ENCODE measurements around the gene ARFGEF3. TPM values are rescaled to one million over a fixed set of nuclear protein-coding genes. Genes with fewer than 3 reads are reported as not detected.

Gene ARFGEF3
- total and polyA plus RNA-seq, 4 donors: 0.06 to 0.33 (median 0.16) TPM

DNA sequence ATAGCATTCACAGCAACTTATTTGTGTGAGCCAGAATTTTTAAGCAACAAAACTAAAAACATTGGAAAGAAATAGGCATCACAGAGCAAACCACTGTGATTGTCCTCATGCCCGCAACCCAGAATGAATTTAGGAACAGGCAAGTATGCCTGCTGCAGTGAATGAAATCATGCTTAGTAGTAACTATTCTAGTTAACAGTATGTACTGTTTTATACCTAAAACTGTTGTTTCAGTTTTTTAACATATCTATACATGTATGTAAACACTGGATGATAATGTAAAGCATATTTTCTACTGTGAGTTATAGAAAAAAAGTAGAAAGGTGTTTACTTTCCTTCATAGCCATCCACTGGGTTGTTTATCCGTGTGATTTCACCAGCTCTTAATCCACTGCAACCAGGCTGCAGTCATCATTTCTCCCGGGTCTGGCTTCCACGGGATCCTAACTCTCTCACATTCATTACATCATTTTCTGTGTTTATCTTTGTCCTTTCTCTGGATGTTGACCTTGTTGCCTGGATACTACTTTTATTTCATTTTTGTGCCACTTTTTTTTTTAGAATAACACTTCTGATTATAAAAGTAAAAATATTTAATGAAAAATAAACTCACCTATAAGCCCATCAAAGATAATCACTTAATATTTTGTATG lies 3.6 kb upstream of the ARFGEF3 start:
- no peak for TF ChIP-seq HNF4G (IDR thresholded peaks at IDR 0.05)
- Histone ChIP-seq H3K27me3 (ENCODE audit: control insufficient read depth in 4 of 4, insufficient read depth in 4 of 4, low read length in 3 of 4) (peaks cover 0 to 13% (median 3%) of the 10 kb centered on the region in 4 donors), H3K4me1 (ENCODE audit: control insufficient read depth in 4 of 4, insufficient read depth in 4 of 4, low read length in 3 of 4) (peaks cover 4 to 15% (median 11%) of the 10 kb centered on the region in 4 donors), H3K27ac (ENCODE audit: low read depth in 1 of 2, low read length in 2 of 2) (no peak overlapping the region), H3K9ac (ENCODE audit: low read depth in 1 of 2, low read length in 2 of 2) (no peak overlapping the region), H3K9me3 (ENCODE audit: control insufficient read depth in 4 of 4, low read length in 3 of 4) (peaks cover 0 to 4% (median 0%) of the 10 kb centered on the region in 4 donors), H3K36me3 (ENCODE audit: control insufficient read depth in 4 of 4, insufficient read depth in 3 of 4, low read depth in 1 of 4, low read length in 3 of 4) (no peaks in the 10 kb centered on the region), H3K4me3 (ENCODE audit: low read depth in 1 of 3, low read length in 3 of 3) (no peak overlapping the region)
- no peak for DNase-seq (ENCODE audit: low spot score)
- 42% methylated on average over 4 of the region's 4 CpGs for WGBS

DNA sequence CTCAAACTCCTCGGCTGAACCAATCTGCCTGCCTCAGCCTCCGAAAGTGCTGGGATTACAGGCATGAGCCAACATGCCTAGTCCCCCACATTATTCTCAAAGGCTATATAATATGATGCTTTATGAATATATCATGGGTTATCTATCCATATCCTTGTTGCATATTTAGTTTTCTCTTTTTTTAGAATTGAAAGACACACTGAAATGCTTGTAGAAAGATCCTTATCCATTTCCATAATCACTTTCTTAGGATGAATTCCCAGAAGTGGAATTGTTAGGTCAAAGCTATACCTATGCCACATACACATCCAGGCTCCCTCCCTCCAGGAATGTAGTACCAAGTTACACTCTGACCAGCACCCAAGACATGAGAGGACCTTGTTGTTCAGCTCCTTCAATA lies 2.5 kb upstream of the ARFGEF3 start:
- WGBS: 90% methylated on average over 2 of the region's 2 CpGs
- Histone ChIP-seq H3K27ac (ENCODE audit: low read depth in 1 of 2, low read length in 2 of 2) (no peak overlapping the region), H3K27me3 (ENCODE audit: control insufficient read depth in 4 of 4, insufficient read depth in 4 of 4, low read length in 3 of 4) (peaks cover 2 to 13% (median 4%) of the 10 kb centered on the region in 4 donors), H3K9ac (ENCODE audit: low read depth in 1 of 2, low read length in 2 of 2) (no peak overlapping the region), H3K9me3 (ENCODE audit: control insufficient read depth in 4 of 4, low read length in 3 of 4) (no peaks in the 10 kb centered on the region), H3K4me1 (ENCODE audit: control insufficient read depth in 4 of 4, insufficient read depth in 4 of 4, low read length in 3 of 4) (peaks cover 4 to 15% (median 11%) of the 10 kb centered on the region in 4 donors), H3K36me3 (ENCODE audit: control insufficient read depth in 4 of 4, insufficient read depth in 3 of 4, low read depth in 1 of 4, low read length in 3 of 4) (no peaks in the 10 kb centered on the region), H3K4me3 (ENCODE audit: low read depth in 1 of 3, low read length in 3 of 3) (no peak overlapping the region)
- no peak for DNase-seq (ENCODE audit: low spot score)
- TF ChIP-seq, protein P1, sequence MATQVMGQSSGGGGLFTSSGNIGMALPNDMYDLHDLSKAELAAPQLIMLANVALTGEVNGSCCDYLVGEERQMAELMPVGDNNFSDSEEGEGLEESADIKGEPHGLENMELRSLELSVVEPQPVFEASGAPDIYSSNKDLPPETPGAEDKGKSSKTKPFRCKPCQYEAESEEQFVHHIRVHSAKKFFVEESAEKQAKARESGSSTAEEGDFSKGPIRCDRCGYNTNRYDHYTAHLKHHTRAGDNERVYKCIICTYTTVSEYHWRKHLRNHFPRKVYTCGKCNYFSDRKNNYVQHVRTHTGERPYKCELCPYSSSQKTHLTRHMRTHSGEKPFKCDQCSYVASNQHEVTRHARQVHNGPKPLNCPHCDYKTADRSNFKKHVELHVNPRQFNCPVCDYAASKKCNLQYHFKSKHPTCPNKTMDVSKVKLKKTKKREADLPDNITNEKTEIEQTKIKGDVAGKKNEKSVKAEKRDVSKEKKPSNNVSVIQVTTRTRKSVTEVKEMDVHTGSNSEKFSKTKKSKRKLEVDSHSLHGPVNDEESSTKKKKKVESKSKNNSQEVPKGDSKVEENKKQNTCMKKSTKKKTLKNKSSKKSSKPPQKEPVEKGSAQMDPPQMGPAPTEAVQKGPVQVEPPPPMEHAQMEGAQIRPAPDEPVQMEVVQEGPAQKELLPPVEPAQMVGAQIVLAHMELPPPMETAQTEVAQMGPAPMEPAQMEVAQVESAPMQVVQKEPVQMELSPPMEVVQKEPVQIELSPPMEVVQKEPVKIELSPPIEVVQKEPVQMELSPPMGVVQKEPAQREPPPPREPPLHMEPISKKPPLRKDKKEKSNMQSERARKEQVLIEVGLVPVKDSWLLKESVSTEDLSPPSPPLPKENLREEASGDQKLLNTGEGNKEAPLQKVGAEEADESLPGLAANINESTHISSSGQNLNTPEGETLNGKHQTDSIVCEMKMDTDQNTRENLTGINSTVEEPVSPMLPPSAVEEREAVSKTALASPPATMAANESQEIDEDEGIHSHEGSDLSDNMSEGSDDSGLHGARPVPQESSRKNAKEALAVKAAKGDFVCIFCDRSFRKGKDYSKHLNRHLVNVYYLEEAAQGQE (IDR thresholded peaks at IDR 0.05): no peak
- TF ChIP-seq, protein P2, sequence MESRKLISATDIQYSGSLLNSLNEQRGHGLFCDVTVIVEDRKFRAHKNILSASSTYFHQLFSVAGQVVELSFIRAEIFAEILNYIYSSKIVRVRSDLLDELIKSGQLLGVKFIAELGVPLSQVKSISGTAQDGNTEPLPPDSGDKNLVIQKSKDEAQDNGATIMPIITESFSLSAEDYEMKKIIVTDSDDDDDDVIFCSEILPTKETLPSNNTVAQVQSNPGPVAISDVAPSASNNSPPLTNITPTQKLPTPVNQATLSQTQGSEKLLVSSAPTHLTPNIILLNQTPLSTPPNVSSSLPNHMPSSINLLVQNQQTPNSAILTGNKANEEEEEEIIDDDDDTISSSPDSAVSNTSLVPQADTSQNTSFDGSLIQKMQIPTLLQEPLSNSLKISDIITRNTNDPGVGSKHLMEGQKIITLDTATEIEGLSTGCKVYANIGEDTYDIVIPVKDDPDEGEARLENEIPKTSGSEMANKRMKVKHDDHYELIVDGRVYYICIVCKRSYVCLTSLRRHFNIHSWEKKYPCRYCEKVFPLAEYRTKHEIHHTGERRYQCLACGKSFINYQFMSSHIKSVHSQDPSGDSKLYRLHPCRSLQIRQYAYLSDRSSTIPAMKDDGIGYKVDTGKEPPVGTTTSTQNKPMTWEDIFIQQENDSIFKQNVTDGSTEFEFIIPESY (IDR thresholded peaks at IDR 0.05): no peak
- TF ChIP-seq JUND (IDR thresholded peaks at IDR 0.05): no peak
- TF ChIP-seq YY1 (IDR thresholded peaks at IDR 0.05): no peak
- no peak for TF ChIP-seq NR2F2 (IDR thresholded peaks at IDR 0.05)
- no peak for TF ChIP-seq FOXA2 (IDR thresholded peaks at IDR 0.05)
- TF ChIP-seq SP1 (IDR thresholded peaks at IDR 0.05): no peak
- no peak for TF ChIP-seq HNF4A (conservative IDR thresholded peaks at IDR 0.05)
- TF ChIP-seq TAF1 (conservative IDR thresholded peaks at IDR 0.05): no peak
- TF ChIP-seq RXRA (IDR thresholded peaks at IDR 0.05): no peak
- TF ChIP-seq HNF4G (IDR thresholded peaks at IDR 0.05): no peak
- no peak for TF ChIP-seq EGR1 (IDR thresholded peaks at IDR 0.05; ENCODE audit: low read depth in 2 of 2)
- TF ChIP-seq, protein P3, sequence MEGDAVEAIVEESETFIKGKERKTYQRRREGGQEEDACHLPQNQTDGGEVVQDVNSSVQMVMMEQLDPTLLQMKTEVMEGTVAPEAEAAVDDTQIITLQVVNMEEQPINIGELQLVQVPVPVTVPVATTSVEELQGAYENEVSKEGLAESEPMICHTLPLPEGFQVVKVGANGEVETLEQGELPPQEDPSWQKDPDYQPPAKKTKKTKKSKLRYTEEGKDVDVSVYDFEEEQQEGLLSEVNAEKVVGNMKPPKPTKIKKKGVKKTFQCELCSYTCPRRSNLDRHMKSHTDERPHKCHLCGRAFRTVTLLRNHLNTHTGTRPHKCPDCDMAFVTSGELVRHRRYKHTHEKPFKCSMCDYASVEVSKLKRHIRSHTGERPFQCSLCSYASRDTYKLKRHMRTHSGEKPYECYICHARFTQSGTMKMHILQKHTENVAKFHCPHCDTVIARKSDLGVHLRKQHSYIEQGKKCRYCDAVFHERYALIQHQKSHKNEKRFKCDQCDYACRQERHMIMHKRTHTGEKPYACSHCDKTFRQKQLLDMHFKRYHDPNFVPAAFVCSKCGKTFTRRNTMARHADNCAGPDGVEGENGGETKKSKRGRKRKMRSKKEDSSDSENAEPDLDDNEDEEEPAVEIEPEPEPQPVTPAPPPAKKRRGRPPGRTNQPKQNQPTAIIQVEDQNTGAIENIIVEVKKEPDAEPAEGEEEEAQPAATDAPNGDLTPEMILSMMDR (IDR thresholded peaks at IDR 0.05; ENCODE audit: low read depth, low read length, missing input control): no peak
- no peak for TF ChIP-seq ATF3 (IDR thresholded peaks at IDR 0.05)
- TF ChIP-seq MAX (IDR thresholded peaks at IDR 0.05): no peak
- TF ChIP-seq RAD21 (IDR thresholded peaks at IDR 0.05): no peak
